Thyroid gland (tissue), 4 donors: ENCODE measurements around the gene KRTAP16-1.
"Not testable (repeated sequence)": the region's sequence is repeated elsewhere in the genome, so short reads cannot be mapped to it uniquely, and the experiment has no call there.

Experiments used
- POLR2A ChIP-seq, 2 donors: fragments of 450-650 bp; IDR thresholded peaks; one replicate each; pipeline ENCODE4 v1.6.1; 2017; ENCODE audit warnings: antibody characterized with exemption in 2 of 2, mild to moderate bottlenecking in 2 of 2, moderate library complexity in 1 of 2
- TF ChIP-seq, protein P1 (sequence below), 6 experiments: fragments of 200-600 bp in 3 of 6; fragments of 450-650 bp in 3 of 6; sonication (generic) in 3 of 6; IDR thresholded peaks; one replicate each; pipeline ENCODE4 v1.5.1; 2016 to 2019; ENCODE audit warnings: antibody characterized with exemption in 6 of 6, mild to moderate bottlenecking in 2 of 6, inconsistent platforms in 1 of 6, moderate library complexity in 1 of 6

DNA sequence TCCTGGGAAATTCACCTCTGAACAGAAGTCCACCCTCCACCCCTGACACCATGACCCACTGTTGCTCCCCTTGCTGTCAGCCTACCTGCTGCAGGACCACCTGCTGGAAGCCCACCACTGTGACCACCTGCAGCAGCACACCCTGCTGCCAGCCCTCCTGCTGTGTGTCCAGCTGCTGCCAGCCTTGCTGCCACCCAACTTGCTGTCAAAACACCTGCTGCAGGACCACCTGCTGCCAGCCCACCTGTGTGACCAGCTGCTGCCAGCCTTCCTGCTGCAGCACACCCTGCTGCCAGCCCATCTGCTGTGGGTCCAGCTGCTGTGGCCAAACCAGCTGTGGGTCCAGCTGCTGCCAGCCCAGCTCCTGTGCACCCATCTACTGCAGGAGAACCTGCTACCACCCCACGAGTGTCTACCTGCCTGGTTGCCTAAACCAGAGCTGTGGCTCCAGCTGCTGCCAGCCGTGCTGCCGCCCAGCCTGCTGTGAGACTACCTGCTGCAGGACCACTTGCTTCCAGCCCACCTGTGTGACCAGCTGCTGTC lies 33.4 kb downstream of the KRTAP16-1 start, which contains the start of gene KRTAP9-7:
- TF ChIP-seq POLR2A (IDR thresholded peaks at IDR 0.05), result not testable (repeated sequence)
- TF ChIP-seq, protein P1, sequence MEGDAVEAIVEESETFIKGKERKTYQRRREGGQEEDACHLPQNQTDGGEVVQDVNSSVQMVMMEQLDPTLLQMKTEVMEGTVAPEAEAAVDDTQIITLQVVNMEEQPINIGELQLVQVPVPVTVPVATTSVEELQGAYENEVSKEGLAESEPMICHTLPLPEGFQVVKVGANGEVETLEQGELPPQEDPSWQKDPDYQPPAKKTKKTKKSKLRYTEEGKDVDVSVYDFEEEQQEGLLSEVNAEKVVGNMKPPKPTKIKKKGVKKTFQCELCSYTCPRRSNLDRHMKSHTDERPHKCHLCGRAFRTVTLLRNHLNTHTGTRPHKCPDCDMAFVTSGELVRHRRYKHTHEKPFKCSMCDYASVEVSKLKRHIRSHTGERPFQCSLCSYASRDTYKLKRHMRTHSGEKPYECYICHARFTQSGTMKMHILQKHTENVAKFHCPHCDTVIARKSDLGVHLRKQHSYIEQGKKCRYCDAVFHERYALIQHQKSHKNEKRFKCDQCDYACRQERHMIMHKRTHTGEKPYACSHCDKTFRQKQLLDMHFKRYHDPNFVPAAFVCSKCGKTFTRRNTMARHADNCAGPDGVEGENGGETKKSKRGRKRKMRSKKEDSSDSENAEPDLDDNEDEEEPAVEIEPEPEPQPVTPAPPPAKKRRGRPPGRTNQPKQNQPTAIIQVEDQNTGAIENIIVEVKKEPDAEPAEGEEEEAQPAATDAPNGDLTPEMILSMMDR (IDR thresholded peaks at IDR 0.05), result not testable (repeated sequence)
